ENCODE results near the gene PRDM11.
"Not testable (repeated sequence)": the region's sequence is repeated elsewhere in the genome, so short reads cannot be mapped to it uniquely, and the experiment has no call there.

PRDM11 gene

DNA sequence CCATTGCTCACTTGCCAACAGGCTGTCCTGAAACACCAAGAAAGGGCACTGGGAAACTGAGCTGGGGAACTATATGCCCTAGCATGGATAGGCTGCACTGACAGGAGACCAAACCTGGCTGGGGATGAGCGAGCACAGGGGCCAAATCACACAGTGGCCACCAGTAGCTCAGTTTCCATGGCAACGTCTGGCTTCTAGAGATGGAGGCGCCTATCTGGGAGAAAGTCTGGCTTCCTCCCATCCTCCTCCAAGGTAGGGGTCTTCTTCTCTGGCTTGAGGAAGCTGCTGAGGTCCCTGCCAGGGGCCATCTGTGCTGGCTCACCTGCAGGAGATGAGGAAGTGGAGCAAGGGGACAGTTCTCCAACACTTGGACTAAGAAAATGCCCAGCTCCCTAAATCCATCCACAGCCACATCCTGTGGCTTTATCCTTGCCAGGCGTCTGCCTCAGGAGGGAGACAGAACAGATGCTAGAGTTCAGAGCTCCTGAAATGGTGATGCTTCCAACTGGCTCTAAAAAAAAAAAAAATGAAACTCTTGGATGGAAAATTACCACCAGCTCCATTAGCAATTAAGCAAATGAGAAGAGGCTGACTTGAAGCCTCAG lies 91.4 kb downstream of the PRDM11 start:
- DNase-seq = no peak

DNA sequence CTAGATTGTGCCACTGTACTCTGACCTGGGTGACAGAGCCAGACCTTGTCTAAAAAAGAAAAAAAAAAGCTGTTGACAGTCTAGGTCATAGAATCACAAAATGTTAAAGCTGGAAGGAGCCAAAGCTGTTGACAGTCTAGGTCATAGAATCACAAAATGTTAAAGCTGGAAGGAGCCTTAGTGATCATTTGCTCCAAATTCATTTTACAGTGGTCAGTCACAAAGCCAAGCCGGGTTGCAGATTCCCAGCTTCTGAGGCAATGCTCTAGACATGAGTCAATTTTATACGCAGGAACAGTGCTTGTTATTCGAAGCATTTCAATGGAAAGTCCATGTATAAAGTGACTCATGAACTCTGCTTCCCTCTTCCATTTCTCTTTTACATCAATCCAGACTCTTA lies 92.3 kb downstream of the PRDM11 start:
- DNase-seq = no peak

- DNase-seq = no peak
These were observed 93.3 kb downstream of the PRDM11 start for GRCh38 chr11:45239733-45240132.

GRCh38 chr11:45243967-45244366 lies 97.5 kb downstream of the PRDM11 start:
- no peak for DNase-seq

GRCh38 chr11:45245218-45246045 lies 99.0 kb downstream of the PRDM11 start:
- no peak for DNase-seq

- DNase-seq = no peak
These were observed 99.8 kb downstream of the PRDM11 start for GRCh38 chr11:45246241-45246640.

DNA sequence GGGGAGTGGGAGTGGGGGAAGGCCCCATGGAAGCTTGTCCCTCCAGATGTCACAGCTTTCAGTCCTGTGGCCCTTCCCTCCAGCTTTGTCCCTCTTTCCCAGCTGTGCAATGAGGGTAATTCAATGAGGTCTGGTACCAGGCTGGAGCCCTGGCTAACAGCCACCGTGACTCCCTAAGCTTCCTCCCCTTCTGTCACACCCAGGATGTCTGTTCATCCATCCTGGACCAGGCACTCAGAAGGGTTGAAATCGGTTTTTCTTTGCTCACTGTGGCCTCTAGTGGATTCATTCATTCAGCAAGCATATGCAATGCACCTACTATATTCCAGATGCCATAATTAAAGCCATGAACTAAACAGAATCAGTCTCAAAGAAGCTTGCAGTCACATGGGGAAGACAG lies 101.0 kb downstream of the PRDM11 start:
- no peak for DNase-seq

GRCh38 chr11:45248501-45249011 lies 102.1 kb downstream of the PRDM11 start:
- DNase-seq = no peak

GRCh38 chr11:45249372-45249771 lies 102.9 kb downstream of the PRDM11 start:
- not testable (repeated sequence) for DNase-seq

- DNase-seq = no peak
These were observed 103.7 kb downstream of the PRDM11 start for GRCh38 chr11:45250035-45250718.

DNA sequence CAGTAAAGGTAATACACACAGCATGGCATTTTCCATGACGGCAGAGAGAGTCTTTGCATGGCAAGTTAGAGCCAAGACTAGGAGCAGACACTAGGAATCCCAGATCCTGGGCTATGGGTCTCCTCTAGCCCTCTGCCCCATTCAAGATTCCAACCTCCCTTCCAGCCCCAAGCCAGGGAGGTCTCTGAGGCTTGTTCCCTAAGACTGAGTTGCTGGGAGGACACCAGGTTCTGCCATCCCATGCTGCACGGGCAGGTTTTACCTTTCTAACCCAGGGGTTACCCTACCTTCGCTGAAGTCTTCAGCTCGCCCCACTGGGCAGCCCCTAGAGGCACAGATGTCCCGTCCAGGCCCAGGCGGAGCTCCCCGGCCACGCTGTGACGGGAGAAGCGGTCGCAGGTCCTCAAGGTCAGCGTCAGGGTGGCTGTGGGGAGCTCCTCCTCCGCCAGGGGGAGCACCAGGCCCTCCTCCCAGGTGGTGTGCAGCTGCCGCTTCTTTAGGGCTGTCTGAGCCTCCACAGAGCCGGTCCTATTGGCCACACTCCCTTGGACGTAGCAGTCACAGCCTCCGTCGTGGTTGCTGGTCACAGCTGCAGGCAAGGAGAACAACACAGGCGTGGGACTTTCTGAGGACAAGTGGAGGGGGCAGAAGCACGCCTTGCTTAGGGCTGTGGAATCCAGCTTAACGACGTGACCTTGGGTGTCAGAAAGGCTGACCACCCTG lies 105.9 kb downstream of the PRDM11 start:
- DNase-seq = peak; percentile 28 to 60

- DNase-seq = no peak
These were observed 106.4 kb downstream of the PRDM11 start for GRCh38 chr11:45252877-45253276.

DNA sequence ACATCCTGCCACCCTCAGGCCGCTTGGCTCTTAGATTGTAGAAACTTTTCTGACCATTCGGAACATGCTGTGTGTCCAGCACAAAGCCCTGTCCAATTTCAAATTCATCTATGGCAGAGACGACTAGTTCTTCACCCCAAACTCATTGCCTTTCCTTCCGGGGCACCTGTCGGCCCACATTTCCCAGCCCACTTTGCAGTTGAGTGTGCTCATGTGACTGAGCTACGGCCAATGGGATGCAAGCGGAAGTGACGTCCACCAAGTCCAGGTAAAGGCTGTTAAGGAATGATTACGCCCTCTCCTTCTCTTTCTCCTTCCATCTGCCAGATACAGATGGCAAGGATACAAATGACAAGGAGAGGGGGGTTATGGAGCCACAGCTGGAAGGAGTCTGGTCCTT lies 107.2 kb downstream of the PRDM11 start:
- DNase-seq = no peak

- no peak for DNase-seq
These were observed 107.6 kb downstream of the PRDM11 start for GRCh38 chr11:45254070-45254469.

DNA sequence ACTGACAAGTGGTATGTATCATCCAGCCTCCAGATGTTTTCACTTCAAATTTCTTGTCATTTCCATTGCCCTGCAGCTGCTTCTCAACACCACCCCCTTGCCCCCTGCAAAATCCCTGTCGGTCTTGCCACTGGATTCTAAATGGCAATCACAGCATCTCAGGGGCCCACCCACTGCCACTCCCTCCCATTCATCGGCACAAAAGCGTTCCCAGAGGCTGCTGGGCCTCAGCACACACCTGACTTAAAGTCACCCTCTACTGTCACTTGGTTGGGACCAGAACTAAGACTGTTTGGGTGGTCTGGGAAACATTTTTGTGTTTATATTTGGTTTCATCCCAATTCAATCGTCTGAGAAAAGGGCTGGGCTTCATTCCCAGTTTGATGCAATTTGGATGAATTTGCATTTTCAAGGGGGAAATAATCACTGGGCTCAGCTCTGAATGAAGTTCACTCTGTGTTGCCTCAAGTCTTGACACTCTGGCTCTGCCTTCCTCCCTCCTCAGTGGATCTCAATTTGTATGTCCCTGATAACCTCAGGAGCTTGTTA lies 112.6 kb downstream of the PRDM11 start:
- no peak for DNase-seq

DNA sequence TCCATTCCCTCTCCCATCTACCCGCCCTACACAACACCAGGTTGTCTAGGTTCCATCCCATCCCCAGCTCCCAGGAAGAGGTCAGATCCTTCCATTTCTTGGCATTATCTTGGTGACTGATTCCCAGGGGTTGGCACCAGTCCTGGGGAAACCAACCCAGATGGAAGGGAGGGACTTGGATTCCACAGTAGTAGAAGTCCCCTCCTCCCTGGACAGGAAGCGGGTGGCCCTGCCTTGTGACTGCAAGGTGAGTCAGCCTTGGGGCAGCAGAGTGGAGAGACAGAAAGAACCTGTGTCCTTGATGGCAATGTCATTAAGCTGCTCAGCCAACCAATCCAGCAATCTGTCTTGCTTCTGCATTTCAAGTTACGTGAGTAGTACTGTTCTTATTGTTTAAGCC lies 113.2 kb downstream of the PRDM11 start:
- no peak for DNase-seq

- no peak for DNase-seq
These were observed 113.6 kb downstream of the PRDM11 start for GRCh38 chr11:45260071-45260470.

DNA sequence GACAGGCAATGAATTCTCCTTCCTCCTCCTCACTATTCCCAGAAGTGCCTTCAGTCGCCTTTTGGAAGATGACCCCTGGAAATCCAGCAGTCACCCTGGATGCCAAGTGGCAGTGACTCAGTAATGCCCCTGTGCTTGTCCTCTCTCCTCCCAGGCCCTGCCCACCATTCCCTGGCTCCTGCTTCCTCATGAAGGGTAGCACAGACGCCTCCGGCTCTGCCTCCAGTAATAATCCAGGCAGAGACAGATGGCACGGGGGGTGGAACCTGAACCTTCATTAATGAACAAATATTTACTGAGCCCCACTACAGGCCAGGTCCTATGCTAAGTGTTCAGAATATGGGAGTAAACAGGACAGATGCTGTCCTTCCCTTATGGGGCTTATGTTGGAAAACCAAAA lies 116.5 kb downstream of the PRDM11 start:
- no peak for DNase-seq

DNA sequence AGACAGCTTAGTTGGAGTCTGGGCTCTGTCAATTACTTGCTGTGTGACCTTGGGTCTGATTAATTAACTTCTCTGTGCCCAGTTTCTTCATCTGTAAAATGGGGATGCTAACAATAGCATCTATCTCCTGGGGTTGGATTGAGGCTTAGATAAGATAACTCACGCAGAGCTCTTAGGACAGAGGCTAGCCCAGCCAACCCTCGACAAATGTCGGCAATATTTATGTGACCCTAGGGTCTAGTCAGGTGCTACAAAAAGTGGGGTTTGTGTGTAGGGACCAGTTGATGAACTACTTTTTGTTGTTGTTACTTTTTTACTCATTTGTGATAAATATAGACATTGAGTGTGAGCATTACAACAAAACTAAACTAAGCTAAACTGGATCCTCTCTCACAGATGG lies 117.3 kb downstream of the PRDM11 start:
- no peak for DNase-seq

- DNase-seq = no peak
These were observed 118.5 kb downstream of the PRDM11 start for GRCh38 chr11:45264839-45265515.

- no peak for DNase-seq
These were observed 119.7 kb downstream of the PRDM11 start for GRCh38 chr11:45265969-45266675.

DNA sequence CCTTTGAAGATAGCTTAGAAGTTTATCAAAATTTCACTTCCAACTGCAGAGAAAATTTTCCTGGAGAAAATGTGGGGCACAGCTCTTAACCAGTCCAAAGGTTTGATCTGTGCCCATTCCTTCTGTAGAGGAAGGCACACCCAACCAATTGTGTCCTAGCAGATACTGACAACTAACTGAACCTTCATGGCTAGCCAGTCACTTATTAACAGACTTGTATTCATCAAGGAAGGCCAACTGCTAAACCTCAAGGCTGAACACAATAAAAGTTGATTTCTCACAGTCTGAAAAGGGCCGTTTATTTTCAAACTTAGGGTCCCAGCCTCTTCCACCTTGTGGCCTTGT lies 120.2 kb downstream of the PRDM11 start:
- no peak for DNase-seq

All from stimulated activated CD4-positive, alpha-beta T cell treated with anti-CD3 and anti-CD28 coated beads, Interleukin-2, amount 100 ng/mL, for 24 hours (primary cell).